HFF-Myc (cell line): Measurements from ENCODE around the gene KIAA0040.

Experiments
- DNase-seq: peaks from one replicate; pipeline ENCODE4 v3.0.0-alpha.2; 2011; ENCODE audit warnings: low read depth; ENCODE audit errors: extremely low read depth
- H3K4me3 ChIP-seq: replicated peaks from 2 replicates; pipeline ENCODE4 v1.5.1; 2011; ENCODE audit warnings: low read depth, mild to moderate bottlenecking, control low read depth, low read length
- TF ChIP-seq, protein P1 (sequence below): IDR thresholded peaks from 2 replicates; pipeline ENCODE4 v1.5.1; 2012; ENCODE audit warnings: mild to moderate bottlenecking, low read depth, low read length, control low read depth; ENCODE audit errors: missing control alignments

Gene KIAA0040

GRCh38 chr1:175145899-175146528 is 46.6 kb downstream of the KIAA0040 start:
- no peak overlapping the region for H3K4me3 ChIP-seq
- TF ChIP-seq, protein P1, sequence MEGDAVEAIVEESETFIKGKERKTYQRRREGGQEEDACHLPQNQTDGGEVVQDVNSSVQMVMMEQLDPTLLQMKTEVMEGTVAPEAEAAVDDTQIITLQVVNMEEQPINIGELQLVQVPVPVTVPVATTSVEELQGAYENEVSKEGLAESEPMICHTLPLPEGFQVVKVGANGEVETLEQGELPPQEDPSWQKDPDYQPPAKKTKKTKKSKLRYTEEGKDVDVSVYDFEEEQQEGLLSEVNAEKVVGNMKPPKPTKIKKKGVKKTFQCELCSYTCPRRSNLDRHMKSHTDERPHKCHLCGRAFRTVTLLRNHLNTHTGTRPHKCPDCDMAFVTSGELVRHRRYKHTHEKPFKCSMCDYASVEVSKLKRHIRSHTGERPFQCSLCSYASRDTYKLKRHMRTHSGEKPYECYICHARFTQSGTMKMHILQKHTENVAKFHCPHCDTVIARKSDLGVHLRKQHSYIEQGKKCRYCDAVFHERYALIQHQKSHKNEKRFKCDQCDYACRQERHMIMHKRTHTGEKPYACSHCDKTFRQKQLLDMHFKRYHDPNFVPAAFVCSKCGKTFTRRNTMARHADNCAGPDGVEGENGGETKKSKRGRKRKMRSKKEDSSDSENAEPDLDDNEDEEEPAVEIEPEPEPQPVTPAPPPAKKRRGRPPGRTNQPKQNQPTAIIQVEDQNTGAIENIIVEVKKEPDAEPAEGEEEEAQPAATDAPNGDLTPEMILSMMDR, result no peak
- DNase-seq, result no peak

DNA sequence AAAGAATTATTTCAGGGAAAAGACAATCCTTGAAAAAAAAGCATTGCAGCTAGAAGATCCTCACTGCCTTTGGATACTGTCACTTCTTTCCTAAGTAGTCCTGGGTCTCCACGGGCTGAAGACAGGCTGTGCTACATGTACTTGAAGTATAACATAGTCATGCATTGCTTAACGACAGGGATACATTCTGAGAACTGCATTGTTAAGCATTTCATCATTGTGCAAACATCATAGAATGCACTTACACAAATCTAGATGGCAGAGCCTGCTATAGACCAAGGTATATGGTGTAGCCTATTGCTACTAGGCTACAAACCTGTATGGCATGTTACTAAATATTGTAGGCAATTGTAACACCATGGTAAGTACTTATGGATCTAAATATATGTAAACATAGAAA is 54.0 kb downstream of the KIAA0040 start:
- TF ChIP-seq, protein P1, result no peak
- no peak overlapping the region for H3K4me3 ChIP-seq
- no peak for DNase-seq

DNA sequence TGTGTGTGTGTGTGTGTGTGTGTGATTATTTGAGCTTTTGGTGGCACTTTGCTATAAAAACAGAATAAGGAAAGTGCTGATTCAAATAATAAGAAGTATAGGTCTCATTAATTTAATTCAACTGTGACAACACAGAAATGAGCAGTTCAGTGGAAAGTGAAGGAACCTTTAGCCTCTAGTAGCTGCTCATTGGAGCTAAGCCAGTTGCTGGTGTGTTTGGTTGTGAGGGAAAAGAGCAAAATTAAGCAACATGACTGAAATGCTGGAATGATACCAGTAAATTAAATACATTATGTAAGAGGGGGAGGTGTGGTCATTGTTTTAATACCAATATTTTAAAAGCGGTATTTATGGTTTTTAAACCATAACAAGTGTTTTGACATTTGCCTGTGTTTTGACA is 55.2 kb downstream of the KIAA0040 start:
- DNase-seq, result no peak
- H3K4me3 ChIP-seq, result no peak overlapping the region
- TF ChIP-seq, protein P1, result no peak

DNA sequence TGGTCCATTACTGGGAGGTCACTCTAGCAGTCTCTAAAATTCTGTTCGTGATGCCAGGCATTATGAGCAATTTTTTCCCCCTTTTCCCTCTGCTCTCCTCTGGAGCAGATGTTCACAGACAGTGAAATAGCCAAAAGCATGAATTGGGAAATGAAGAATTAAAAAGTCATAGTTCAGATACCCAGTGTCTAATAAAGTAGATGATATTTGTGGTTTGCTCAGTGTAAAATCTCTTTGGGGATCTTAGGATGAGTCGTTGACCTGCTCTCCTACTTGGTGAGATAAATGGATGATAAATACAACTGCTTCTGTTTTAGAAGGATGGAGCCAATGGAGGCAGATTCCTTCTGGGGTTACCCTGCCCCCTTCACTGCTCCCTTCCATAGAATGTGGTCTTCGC is 56.3 kb downstream of the KIAA0040 start:
- DNase-seq, result no peak
- TF ChIP-seq, protein P1, result no peak
- no peak overlapping the region for H3K4me3 ChIP-seq

DNA sequence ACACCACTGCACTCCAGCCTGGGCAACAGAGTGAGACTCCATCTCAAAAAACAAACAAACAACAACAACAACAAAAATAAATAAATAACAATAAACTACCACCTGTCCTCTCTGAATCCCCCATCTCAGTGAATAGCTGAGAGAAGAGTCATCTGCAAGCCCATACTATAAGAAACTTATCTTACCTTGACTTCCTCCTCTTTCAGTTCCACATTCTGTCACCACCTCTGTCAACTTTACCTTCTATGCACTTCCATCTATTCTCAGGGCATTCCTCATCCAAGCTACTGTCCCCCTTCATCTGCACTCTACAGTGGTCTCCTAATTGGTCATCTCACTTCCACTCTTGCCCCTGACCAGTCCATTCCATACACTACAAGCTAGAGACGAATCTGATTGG is 58.1 kb downstream of the KIAA0040 start:
- TF ChIP-seq, protein P1, result no peak
- no peak overlapping the region for H3K4me3 ChIP-seq
- DNase-seq, result no peak

GRCh38 chr1:175133673-175134435 is 58.7 kb downstream of the KIAA0040 start:
- DNase-seq, result no peak
- TF ChIP-seq, protein P1, result no peak
- no peak overlapping the region for H3K4me3 ChIP-seq
